ENCODE data around the gene ABCG2. TPM values are rescaled to one million over a fixed set of nuclear protein-coding genes. Genes with fewer than 3 reads are reported as not detected.

Gene ABCG2
- total RNA-seq, 1 experiment from 2014 or later: 0.24 TPM

DNA sequence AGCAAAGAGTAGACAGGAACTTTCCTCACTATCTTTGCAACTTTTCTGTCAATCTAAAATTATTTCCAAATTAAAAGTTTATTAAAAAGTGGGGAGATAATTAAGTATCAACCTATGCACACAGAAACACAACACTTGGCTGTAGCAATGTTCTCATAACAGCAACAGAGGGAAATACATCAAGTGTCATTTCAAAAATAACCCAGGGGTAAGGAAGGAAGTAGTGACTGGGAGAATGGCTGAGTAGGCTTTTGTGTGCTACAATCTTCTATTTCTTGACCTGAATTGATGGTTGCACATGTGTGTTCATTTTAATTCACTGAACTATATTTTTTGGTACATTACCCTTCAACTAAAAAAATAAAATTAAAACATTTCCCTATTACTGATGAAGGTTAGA lies 67.5 kb downstream of the ABCG2 start:
- Mint-ChIP-seq H3K27ac (ENCODE audit: unreplicated experiment) (no peak overlapping the region), H3K27me3 (ENCODE audit: unreplicated experiment) (no peaks in the 10 kb centered on the region), H3K4me3 (ENCODE audit: low read depth, unreplicated experiment) (no peak overlapping the region), H3K9me3 (ENCODE audit: low read depth, unreplicated experiment) (no peaks in the 10 kb centered on the region), H3K4me1 (ENCODE audit: low read depth, unreplicated experiment) (no peaks in the 10 kb centered on the region), H3K36me3 (ENCODE audit: insufficient read depth, unreplicated experiment) (no peaks in the 10 kb centered on the region)
- CTCF ChIA-PET: no interaction called here
- no peak for DNase-seq
- TF ChIP-seq, protein P1, sequence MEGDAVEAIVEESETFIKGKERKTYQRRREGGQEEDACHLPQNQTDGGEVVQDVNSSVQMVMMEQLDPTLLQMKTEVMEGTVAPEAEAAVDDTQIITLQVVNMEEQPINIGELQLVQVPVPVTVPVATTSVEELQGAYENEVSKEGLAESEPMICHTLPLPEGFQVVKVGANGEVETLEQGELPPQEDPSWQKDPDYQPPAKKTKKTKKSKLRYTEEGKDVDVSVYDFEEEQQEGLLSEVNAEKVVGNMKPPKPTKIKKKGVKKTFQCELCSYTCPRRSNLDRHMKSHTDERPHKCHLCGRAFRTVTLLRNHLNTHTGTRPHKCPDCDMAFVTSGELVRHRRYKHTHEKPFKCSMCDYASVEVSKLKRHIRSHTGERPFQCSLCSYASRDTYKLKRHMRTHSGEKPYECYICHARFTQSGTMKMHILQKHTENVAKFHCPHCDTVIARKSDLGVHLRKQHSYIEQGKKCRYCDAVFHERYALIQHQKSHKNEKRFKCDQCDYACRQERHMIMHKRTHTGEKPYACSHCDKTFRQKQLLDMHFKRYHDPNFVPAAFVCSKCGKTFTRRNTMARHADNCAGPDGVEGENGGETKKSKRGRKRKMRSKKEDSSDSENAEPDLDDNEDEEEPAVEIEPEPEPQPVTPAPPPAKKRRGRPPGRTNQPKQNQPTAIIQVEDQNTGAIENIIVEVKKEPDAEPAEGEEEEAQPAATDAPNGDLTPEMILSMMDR (IDR thresholded peaks at IDR 0.05; ENCODE audit: unreplicated experiment): no peak
- no TSS peak for BruUV-seq (replicated peaks)
- intact Hi-C loops (cut with micrococcal nuclease; ENCODE audit: unreplicated experiment): no loop called here

DNA sequence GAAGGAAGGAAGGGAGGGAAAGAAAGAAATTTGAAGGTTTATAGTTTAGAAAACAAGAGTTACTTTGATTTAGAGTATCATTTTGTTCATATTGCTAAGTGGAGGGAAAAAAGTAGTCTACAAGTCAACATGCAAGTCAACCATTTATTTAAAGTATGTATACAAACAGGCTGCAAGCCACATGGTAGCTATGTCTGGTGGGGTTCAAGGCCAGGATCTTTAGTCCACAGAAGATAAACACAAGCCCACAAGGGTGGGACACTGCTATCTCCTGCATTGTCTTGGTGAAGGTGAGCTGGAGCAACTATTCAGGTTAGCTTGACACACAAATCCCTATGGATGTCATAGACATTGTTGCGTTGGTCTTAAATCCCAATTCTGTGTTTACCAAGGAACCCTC lies 71.4 kb downstream of the ABCG2 start:
- CTCF ChIA-PET: no interaction called here

DNA sequence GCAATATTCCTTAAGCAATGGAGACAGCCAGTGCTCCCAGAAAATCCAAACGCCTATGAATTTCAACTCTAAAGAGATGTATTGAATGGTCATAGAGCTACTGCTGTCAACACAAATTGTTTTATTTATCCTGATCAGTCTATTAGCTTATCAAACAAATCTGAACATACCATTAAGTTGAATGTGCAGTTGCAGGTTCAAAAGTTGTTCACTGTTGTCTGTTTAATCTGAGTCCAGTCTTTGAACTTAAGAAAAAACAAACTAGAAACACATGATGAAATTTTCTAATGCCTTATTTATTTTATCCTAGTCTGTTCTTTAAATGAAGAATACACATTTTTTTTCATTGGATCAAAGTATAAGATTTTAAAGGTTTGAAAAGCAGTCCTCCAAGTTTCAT lies 77.8 kb downstream of the ABCG2 start:
- no peak for DNase-seq
- H3K27ac Mint-ChIP-seq (ENCODE audit: unreplicated experiment): no peak overlapping the region
- no peak overlapping the region for H3K4me3 Mint-ChIP-seq (ENCODE audit: low read depth, unreplicated experiment)
- CTCF ChIA-PET: no interaction called here
- H3K9me3 Mint-ChIP-seq (ENCODE audit: low read depth, unreplicated experiment): no peaks in the 10 kb centered on the region
- no peaks in the 10 kb centered on the region for H3K4me1 Mint-ChIP-seq (ENCODE audit: low read depth, unreplicated experiment)
- H3K36me3 Mint-ChIP-seq (ENCODE audit: insufficient read depth, unreplicated experiment): no peaks in the 10 kb centered on the region
- intact Hi-C loops (cut with micrococcal nuclease; ENCODE audit: unreplicated experiment): no loop called here
- H3K27me3 Mint-ChIP-seq (ENCODE audit: unreplicated experiment): no peaks in the 10 kb centered on the region
- no TSS peak for BruUV-seq (replicated peaks)
- TF ChIP-seq, protein P1 (IDR thresholded peaks at IDR 0.05; ENCODE audit: unreplicated experiment): no peak

More for the DNA sequence above, 71.4 kb downstream of the ABCG2 start:
- DNase-seq: no peak
- Mint-ChIP-seq H3K36me3 (ENCODE audit: insufficient read depth, unreplicated experiment) (no peaks in the 10 kb centered on the region), H3K4me1 (ENCODE audit: low read depth, unreplicated experiment) (no peaks in the 10 kb centered on the region), H3K4me3 (ENCODE audit: low read depth, unreplicated experiment) (no peak overlapping the region), H3K27ac (ENCODE audit: unreplicated experiment) (no peak overlapping the region), H3K27me3 (ENCODE audit: unreplicated experiment) (no peaks in the 10 kb centered on the region), H3K9me3 (ENCODE audit: low read depth, unreplicated experiment) (no peaks in the 10 kb centered on the region)
- TF ChIP-seq, protein P1 (IDR thresholded peaks at IDR 0.05; ENCODE audit: unreplicated experiment): no peak
- intact Hi-C loops (cut with micrococcal nuclease; ENCODE audit: unreplicated experiment): no loop called here
- BruUV-seq (replicated peaks): no TSS peak

DNA sequence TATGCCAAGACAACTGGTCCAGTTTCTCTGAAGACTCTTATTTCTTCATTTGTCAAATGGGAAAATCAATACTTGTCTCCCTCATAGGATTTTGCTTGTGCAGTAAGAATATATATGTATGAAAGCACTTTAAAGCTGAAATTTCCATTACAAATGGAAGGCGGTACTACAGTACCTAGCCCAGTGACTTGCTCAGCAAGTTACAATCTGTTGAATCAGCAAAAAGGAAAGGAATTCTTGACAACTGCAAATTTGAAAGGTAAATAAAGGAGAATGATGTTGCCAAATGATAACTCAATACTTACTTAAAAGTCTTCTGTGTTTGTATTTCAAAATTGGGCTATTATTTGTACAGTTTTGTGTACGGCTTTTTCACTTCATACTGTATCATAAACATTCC lies 79.9 kb downstream of the ABCG2 start:
- Mint-ChIP-seq H3K36me3 (ENCODE audit: insufficient read depth, unreplicated experiment) (peaks cover 6% of the 10 kb centered on the region), H3K4me3 (ENCODE audit: low read depth, unreplicated experiment) (no peak overlapping the region), H3K4me1 (ENCODE audit: low read depth, unreplicated experiment) (no peaks in the 10 kb centered on the region), H3K27me3 (ENCODE audit: unreplicated experiment) (no peaks in the 10 kb centered on the region), H3K9me3 (ENCODE audit: low read depth, unreplicated experiment) (no peaks in the 10 kb centered on the region), H3K27ac (ENCODE audit: unreplicated experiment) (no peak overlapping the region)
- DNase-seq: no peak
- intact Hi-C loops (cut with micrococcal nuclease; ENCODE audit: unreplicated experiment): no loop called here
- CTCF ChIA-PET: no interaction called here
- no TSS peak for BruUV-seq (replicated peaks)
- TF ChIP-seq, protein P1 (IDR thresholded peaks at IDR 0.05; ENCODE audit: unreplicated experiment): no peak
